DMS153 treated with DMSO at 0.1 percent for 48 hours (cell line): ENCODE measurements around the gene NWD2.
"Not testable (repeated sequence)": the region's sequence is repeated elsewhere in the genome, so short reads cannot be mapped to it uniquely, and the experiment has no call there.

Source experiments
- DNase-seq: peaks from one replicate; lab custom pipeline; 2025; ENCODE audit not compliant: unreplicated experiment; lab: John Stamatoyannopoulos, UW

NWD2 gene

GRCh38 chr4:37490391-37491347 lies 246.1 kb downstream of the NWD2 start:
- no peak for DNase-seq

- DNase-seq = not testable (repeated sequence)
Measured at GRCh38 chr4:37495353-37495752, 250.8 kb downstream of the NWD2 start.
